H9 (cell line): Measurements from ENCODE around the gene GRID1. TPM values are rescaled to one million over a fixed set of nuclear protein-coding genes. Genes with fewer than 3 reads are reported as not detected.

ENCODE experiments used
- DNase-seq: peaks from one replicate; pipeline ENCODE4 v3.0.0-alpha.2; 2017
- H2AFZ ChIP-seq: one replicate; pipeline ENCODE4 v1.6.1; 2013; ENCODE audit warnings: mild to moderate bottlenecking, low read length, control low read depth, moderate library complexity
- H2AK5ac ChIP-seq: 2 replicates; pipeline ENCODE4 v1.6.1; 2013; ENCODE audit warnings: low read length, control low read depth, mixed read lengths; ENCODE audit not compliant: insufficient read length
- H2BK120ac ChIP-seq: one replicate; pipeline ENCODE4 v1.6.1; 2013; ENCODE audit warnings: low read depth, mild to moderate bottlenecking, low read length, control low read depth, inconsistent platforms; ENCODE audit not compliant: poor library complexity, severe bottlenecking
- H2BK12ac ChIP-seq: 2 replicates; pipeline ENCODE4 v1.6.1; 2013; ENCODE audit warnings: low read length, control low read depth, mixed read lengths, low read depth; ENCODE audit not compliant: insufficient read length
- H2BK15ac ChIP-seq: 2 replicates; pipeline ENCODE4 v1.6.1; 2013; ENCODE audit warnings: low read depth, low read length, control low read depth
- H2BK20ac ChIP-seq: one replicate; pipeline ENCODE4 v1.6.1; 2013; ENCODE audit warnings: low read depth, mild to moderate bottlenecking, low read length, control low read depth, inconsistent platforms; ENCODE audit not compliant: poor library complexity, severe bottlenecking
- H2BK5ac ChIP-seq: 2 replicates; pipeline ENCODE4 v1.6.1; 2013; ENCODE audit warnings: low read length, control low read depth, mixed read lengths; ENCODE audit not compliant: insufficient read length
- H3K14ac ChIP-seq: 2 replicates; pipeline ENCODE4 v1.6.1; 2013; ENCODE audit warnings: low read length, control low read depth; ENCODE audit not compliant: insufficient read depth
- H3K18ac ChIP-seq: 2 replicates; pipeline ENCODE4 v1.6.1; 2013; ENCODE audit warnings: low read depth, mild to moderate bottlenecking, mixed read lengths, low read length, control low read depth; ENCODE audit not compliant: insufficient read length
- H3K23ac ChIP-seq: 2 replicates; pipeline ENCODE4 v1.6.1; 2013; ENCODE audit warnings: low read length, control low read depth, mixed read lengths, low read depth; ENCODE audit not compliant: insufficient read length
- H3K23me2 ChIP-seq: 2 replicates; pipeline ENCODE4 v1.6.1; 2013; ENCODE audit warnings: low read depth, mild to moderate bottlenecking, mixed read lengths, low read length, control low read depth; ENCODE audit not compliant: insufficient read length, poor library complexity, severe bottlenecking
- H3K27ac ChIP-seq: 2 replicates; pipeline ENCODE4 v1.5.1; 2013; ENCODE audit warnings: low read length, control low read depth, mixed read lengths, low read depth; ENCODE audit not compliant: insufficient read length
- H3K27me3 ChIP-seq: 2 replicates; pipeline ENCODE4 v1.6.1; 2013; ENCODE audit warnings: low read length, control low read depth, inconsistent platforms; ENCODE audit not compliant: insufficient read depth
- H3K4ac ChIP-seq: 2 replicates; pipeline ENCODE4 v1.6.1; 2013; ENCODE audit warnings: low read depth, mild to moderate bottlenecking, control low read depth, inconsistent platforms, low read length, moderate library complexity
- H3K4me1 ChIP-seq: 2 replicates; pipeline ENCODE4 v1.6.1; 2013; ENCODE audit warnings: low read length, control low read depth, inconsistent platforms; ENCODE audit not compliant: insufficient read depth
- H3K4me2 ChIP-seq: 2 replicates; pipeline ENCODE4 v1.6.1; 2013; ENCODE audit warnings: low read length, control low read depth, mixed read lengths; ENCODE audit not compliant: insufficient read length, insufficient read depth
- H3K56ac ChIP-seq: 2 replicates; pipeline ENCODE4 v1.6.1; 2013; ENCODE audit warnings: low read depth, mild to moderate bottlenecking, mixed read lengths, low read length, control low read depth; ENCODE audit not compliant: insufficient read length
- H3K79me1 ChIP-seq: 2 replicates; pipeline ENCODE4 v1.6.1; 2013; ENCODE audit warnings: low read depth, mild to moderate bottlenecking, moderate library complexity, low read length, control low read depth, inconsistent platforms; ENCODE audit not compliant: insufficient read depth, poor library complexity, severe bottlenecking
- H3K79me2 ChIP-seq: 2 replicates; pipeline ENCODE4 v1.6.1; 2013; ENCODE audit warnings: low read length, control low read depth, inconsistent platforms; ENCODE audit not compliant: insufficient read depth
- H3K9ac ChIP-seq: 2 replicates; pipeline ENCODE4 v1.6.1; 2013; ENCODE audit warnings: low read length, control low read depth, mixed read lengths; ENCODE audit not compliant: insufficient read length; ENCODE audit errors: extremely low read depth
- H3K9me3 ChIP-seq: one replicate; pipeline ENCODE4 v1.6.1; 2013; ENCODE audit warnings: low read depth, low read length, inconsistent platforms; ENCODE audit not compliant: control insufficient read depth
- H3T11ph ChIP-seq: one replicate; pipeline ENCODE4 v1.6.1; 2013; ENCODE audit warnings: mild to moderate bottlenecking, low read length, control low read depth, inconsistent platforms
- H4K20me1 ChIP-seq: one replicate; pipeline ENCODE4 v1.6.1; 2013; ENCODE audit not compliant: control insufficient read depth, insufficient read length, insufficient read depth
- H4K5ac ChIP-seq: 2 replicates; pipeline ENCODE4 v1.6.1; 2013; ENCODE audit warnings: low read depth, mild to moderate bottlenecking, mixed read lengths, low read length, control low read depth; ENCODE audit not compliant: insufficient read length
- H4K8ac ChIP-seq: replicated peaks from 2 replicates; pipeline ENCODE4 v1.6.1; 2013; ENCODE audit warnings: low read length, control low read depth, mixed read lengths, low read depth; ENCODE audit not compliant: insufficient read length
- H4K91ac ChIP-seq: 2 replicates; pipeline ENCODE4 v1.6.1; 2013; ENCODE audit warnings: low read depth, mild to moderate bottlenecking, moderate library complexity, mixed read lengths, low read length, control low read depth; ENCODE audit not compliant: insufficient read length
- H3K27ac Mint-ChIP-seq, 3 experiments: 2 replicates in 2 of 3; 3 replicates in 1 of 3; pipeline ENCODE4 v1.8.0; 2020 to 2021; ENCODE audit warnings: mixed read lengths in 3 of 3, mild to moderate bottlenecking in 1 of 3, moderate library complexity in 1 of 3
- H3K27me3 Mint-ChIP-seq: 2 replicates; pipeline ENCODE4 v1.8.0; 2021; ENCODE audit warnings: low read depth, mild to moderate bottlenecking, moderate library complexity, mixed read lengths
- H3K36me3 Mint-ChIP-seq, 3 experiments: 2 replicates in 2 of 3; 3 replicates in 1 of 3; pipeline ENCODE4 v1.8.0; 2020 to 2021; ENCODE audit warnings: low read depth in 3 of 3, mixed read lengths in 3 of 3; ENCODE audit not compliant: insufficient read depth in 1 of 3
- H3K4me1 Mint-ChIP-seq, 2 experiments: 2 replicates each; pipeline ENCODE4 v1.8.0; 2020; ENCODE audit warnings: mixed read lengths in 2 of 2
- H3K4me3 Mint-ChIP-seq, 2 experiments: 2 replicates in 1 of 2; 3 replicates in 1 of 2; pipeline ENCODE4 v1.8.0; 2020 to 2021; ENCODE audit warnings: mild to moderate bottlenecking in 2 of 2, mixed read lengths in 2 of 2, moderate library complexity in 1 of 2
- H3K9me3 Mint-ChIP-seq, 2 experiments: 2 replicates in 1 of 2; 3 replicates in 1 of 2; pipeline ENCODE4 v1.8.0; 2020; ENCODE audit warnings: mild to moderate bottlenecking in 2 of 2, mixed read lengths in 2 of 2, moderate library complexity in 1 of 2
- CTCF ChIP-seq: fragments of 200-600 bp; sonication (generic); conservative IDR thresholded peaks from 3 replicates; pipeline ENCODE4 v1.8.0; 2021; ENCODE audit warnings: antibody characterized with exemption, mild to moderate bottlenecking
- WGBS: extraction: QIAGEN DNeasy Blood & Tissue Kit; methylation state at CpG from one replicate; pipeline ENCODE4 v1.1.7; 2013; ENCODE audit warnings: missing lambda C conversion rate, low lambda C conversion rate, mixed read lengths; ENCODE audit not compliant: insufficient read length; ENCODE audit errors: extremely low coverage; 5-methylcytosine and 5-hydroxymethylcytosine counted together
- total RNA-seq: library from RNA; stranded (reverse); gene quantifications from 2 replicates; pipeline ENCODE4 v1.2.1, GENCODE V29; 2021

GRID1 gene
- total RNA-seq, 1 experiment from 2014 or later: 0.35 TPM

- Histone ChIP-seq H3K23me2 (no peaks in the 10 kb centered on the region), H3K4me2 (no peak overlapping the region), H3K23ac (no peak overlapping the region), H2AK5ac (no peak overlapping the region), H4K8ac (no peak overlapping the region), H2BK5ac (no peak overlapping the region), H3K27ac (no peak overlapping the region), H3K9me3 (no peaks in the 10 kb centered on the region), H2BK12ac (no peak overlapping the region), H4K91ac (no peak overlapping the region), H3T11ph (no peak overlapping the region), H3K79me1 (no peaks in the 10 kb centered on the region), H3K9ac (no peak overlapping the region), H3K4me1 (no peaks in the 10 kb centered on the region), H2AFZ (no peak overlapping the region), H3K4ac (no peak overlapping the region), H4K5ac (no peak overlapping the region), H3K27me3 (peaks cover 5% of the 10 kb centered on the region; the same call in 1 of the 2 replicates), H2BK20ac (no peak overlapping the region), H3K56ac (no peak overlapping the region), H3K79me2 (no peaks in the 10 kb centered on the region), H3K18ac (no peak overlapping the region), H3K14ac (no peak overlapping the region), H2BK15ac (no peak overlapping the region), H2BK120ac (no peak overlapping the region), H4K20me1 (no peaks in the 10 kb centered on the region)
- Mint-ChIP-seq H3K27ac (no peak overlapping the region), H3K27me3 (peaks cover 65% of the 10 kb centered on the region), H3K36me3 (no peaks in the 10 kb centered on the region), H3K4me1 (no peaks in the 10 kb centered on the region), H3K9me3 (no peaks in the 10 kb centered on the region), H3K4me3 (no peak overlapping the region)
- TF ChIP-seq CTCF: no peak
- WGBS: no CpG with 5 or more reads among the region's 6 CpGs
- no peak for DNase-seq
Measured at GRCh38 chr10:86377797-86378146, 11.2 kb upstream of the GRID1 start.
